NCI-H510A (cell line): Measurements from ENCODE around the gene HOXA9.
A peak's percentile ranks its signal among the peaks of the same experiment; 100 is the strongest.

Source experiments
- DNase-seq: peaks from one replicate; lab custom pipeline; 2025; lab: John Stamatoyannopoulos, UW

The HOXA9 gene

GRCh38 chr7:27153526-27153925 lies 11.8 kb downstream of the HOXA9 start:
- no peak for DNase-seq

GRCh38 chr7:27152816-27153442 lies 12.4 kb downstream of the HOXA9 start:
- no peak for DNase-seq

GRCh38 chr7:27151931-27152815 lies 13.2 kb downstream of the HOXA9 start, which contains the start of gene HOXA3:
TSS of gene HOXA3 (minus strand) at chr7:27152583. CDS start at chr7:27110640, 41,943 bp downstream.
- DNase-seq, result no peak

- DNase-seq, result no peak
These were observed 13.9 kb downstream of the HOXA9 start for GRCh38 chr7:27151341-27151930.

GRCh38 chr7:27150568-27151340 lies 14.6 kb downstream of the HOXA9 start:
- peak; percentile 81 for DNase-seq

- no peak for DNase-seq
These were observed 15.3 kb downstream of the HOXA9 start for GRCh38 chr7:27149842-27150567.

GRCh38 chr7:27148756-27149641 lies 16.3 kb downstream of the HOXA9 start:
- DNase-seq, result no peak

- DNase-seq, result peak; percentile 64
These were observed 17.1 kb downstream of the HOXA9 start for GRCh38 chr7:27148031-27148755.

- DNase-seq, result peak; percentile 58
These were observed 17.9 kb downstream of the HOXA9 start, which contains the start of gene HOXA6 for GRCh38 chr7:27147199-27148030. TSS of gene HOXA6 (minus strand) at chr7:27147774. CDS start at chr7:27147749, 25 bp downstream.

GRCh38 chr7:27146491-27147198 lies 18.7 kb downstream of the HOXA9 start:
- DNase-seq, result no peak

- DNase-seq, result no peak
These were observed 19.4 kb downstream of the HOXA9 start for GRCh38 chr7:27145914-27146412.

GRCh38 chr7:27145165-27145913 lies 20.0 kb downstream of the HOXA9 start:
- no peak for DNase-seq

- DNase-seq, result no peak
These were observed 20.6 kb downstream of the HOXA9 start for GRCh38 chr7:27144781-27145164.

GRCh38 chr7:27143950-27144780 lies 21.2 kb downstream of the HOXA9 start:
- no peak for DNase-seq

GRCh38 chr7:27143023-27143949 lies 22.1 kb downstream of the HOXA9 start, which contains the start of gene HOXA5:
TSS of gene HOXA5 (minus strand) at chr7:27143681. CDS start at chr7:27143607, 74 bp downstream.
- peak; percentile 82 for DNase-seq
